Caco-2 (cell line): ENCODE results near the gene TMEM129. TPM values are rescaled to one million over a fixed set of nuclear protein-coding genes. Genes with fewer than 3 reads are reported as not detected.
A peak's percentile ranks its signal among the peaks of the same experiment; 100 is the strongest.

ENCODE experiments used
- BruUV-seq: library from RNA; stranded (reverse); fragments of 400-500 nt; replicated peaks from 2 replicates; lab custom pipeline; 2021; lab: Mats Ljungman, UMichigan
- CTCF ChIA-PET: fragments of 300-600 bp; sonication (Branson Sonifier 250); formaldehyde crosslinking; loops from one replicate; lab custom pipeline; 2022; ENCODE audit warnings: antibody characterized with exemption; lab: Charles Lee
- POLR2A ChIA-PET: fragments of 300-600 bp; sonication (Branson Sonifier 250); formaldehyde crosslinking; loops from one replicate; lab custom pipeline; 2022; ENCODE audit warnings: antibody characterized with exemption; lab: Charles Lee
- DNase-seq, 2 experiments: peaks; one replicate each; pipeline versions ENCODE4 v3.0.0 to v3.0.0-alpha.2; 2020 to 2022
- H3K27me3 ChIP-seq: replicated peaks from 2 replicates; pipeline ENCODE4 v1.6.0; 2011; ENCODE audit warnings: low read length; ENCODE audit not compliant: control insufficient read depth, insufficient read depth
- H3K36me3 ChIP-seq: 2 replicates; pipeline ENCODE4 v1.5.1; 2011; ENCODE audit warnings: low read length; ENCODE audit not compliant: control insufficient read depth, insufficient read depth
- H3K4me1 ChIP-seq: fragments of 250-450 bp; sonication (Bioruptor Pico); 2 replicates; pipeline ENCODE4 v1.5.1; 2020; ENCODE audit warnings: mild to moderate bottlenecking
- H3K4me3 ChIP-seq: 2 replicates; pipeline ENCODE4 v1.5.1; 2011; ENCODE audit warnings: low read depth, mild to moderate bottlenecking, control low read depth, low read length
- H3K9me3 ChIP-seq: fragments of 250-450 bp; sonication (Bioruptor Pico); 2 replicates; pipeline ENCODE4 v1.5.1; 2020; ENCODE audit warnings: mild to moderate bottlenecking, moderate library complexity
- H3K27ac Mint-ChIP-seq: one replicate; pipeline ENCODE4 v1.8.0; 2022; ENCODE audit warnings: mixed read lengths; ENCODE audit not compliant: unreplicated experiment
- H3K27me3 Mint-ChIP-seq: one replicate; pipeline ENCODE4 v1.8.0; 2022; ENCODE audit warnings: mixed read lengths; ENCODE audit not compliant: insufficient read depth, unreplicated experiment
- H3K36me3 Mint-ChIP-seq: one replicate; pipeline ENCODE4 v1.8.0; 2022; ENCODE audit warnings: mild to moderate bottlenecking, mixed read lengths; ENCODE audit not compliant: insufficient read depth, unreplicated experiment
- H3K4me1 Mint-ChIP-seq: one replicate; pipeline ENCODE4 v1.8.0; 2022; ENCODE audit warnings: low read depth, mixed read lengths; ENCODE audit not compliant: unreplicated experiment
- H3K4me3 Mint-ChIP-seq: one replicate; pipeline ENCODE4 v1.8.0; 2022; ENCODE audit warnings: mild to moderate bottlenecking, moderate library complexity, mixed read lengths; ENCODE audit not compliant: unreplicated experiment
- H3K9me3 Mint-ChIP-seq: one replicate; pipeline ENCODE4 v1.8.0; 2022; ENCODE audit warnings: mixed read lengths; ENCODE audit not compliant: unreplicated experiment
- intact Hi-C: fragments of 100-400 bp; cut with micrococcal nuclease; formaldehyde crosslinking; loops from one replicate; pipeline ENCODE4 v1.10.0; 2022; ENCODE audit not compliant: unreplicated experiment
- total RNA-seq: library from RNA; stranded (reverse); gene quantifications from 2 replicates; pipeline ENCODE4 v1.2.3, GENCODE V29; 2022
- TF ChIP-seq, protein P1 (sequence below), 2 experiments: fragments of 200-600 bp in 1 of 2; IDR thresholded peaks; 1 replicate in 1 of 2; 2 replicates in 1 of 2; pipeline versions ENCODE4 v1.5.1 to v1.8.0; 2011 to 2022; ENCODE audit warnings: antibody characterized with exemption in 1 of 2, control low read depth in 1 of 2, inconsistent platforms in 1 of 2, low read depth in 1 of 2, low read length in 1 of 2, mild to moderate bottlenecking in 1 of 2, moderate library complexity in 1 of 2; ENCODE audit not compliant: insufficient read depth in 1 of 2, severe bottlenecking in 1 of 2, unreplicated experiment in 1 of 2

Gene TMEM129
- total RNA-seq, 1 experiment from 2014 or later, result 39.0 TPM

DNA sequence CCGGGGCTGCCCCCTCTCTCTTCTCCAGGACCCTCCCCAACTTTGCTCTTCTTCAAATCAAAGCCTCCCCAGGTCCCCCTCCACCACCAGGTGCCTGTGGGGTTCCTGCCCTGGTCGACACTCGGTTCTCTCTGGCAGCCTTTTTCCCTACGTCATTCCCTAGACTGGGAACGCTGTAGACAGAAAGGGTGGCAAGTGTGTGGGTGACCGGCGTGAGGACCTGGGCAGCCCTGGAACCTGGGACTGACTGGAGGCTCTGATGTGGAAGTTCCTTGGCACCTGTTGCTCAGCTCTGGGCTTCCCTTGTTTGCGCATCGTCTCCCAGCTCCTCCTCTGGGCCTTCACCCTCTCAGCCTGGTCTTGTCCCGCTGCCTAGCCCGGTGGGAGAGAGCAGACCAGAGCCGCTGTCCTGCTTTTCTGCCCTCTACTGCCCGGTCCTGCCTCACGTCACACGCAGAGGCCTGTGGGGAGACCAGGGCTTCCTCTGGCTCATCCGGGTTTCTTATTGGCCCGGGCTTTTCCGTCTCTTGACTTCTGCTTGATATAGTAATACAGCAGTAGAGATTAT lies 1.5 kb upstream of the TMEM129 start:
- Histone ChIP-seq H3K9me3 (no peaks in the 10 kb centered on the region), H3K4me3 (peak overlapping the region; percentile 85), H3K36me3 (peaks cover 5% of the 10 kb centered on the region), H3K4me1 (peaks cover 6% of the 10 kb centered on the region; the same call in 1 of the 2 replicates), H3K27me3 (no peaks in the 10 kb centered on the region)
- peaks cover 84% of the 10 kb centered on the region for H3K36me3 Mint-ChIP-seq
- H3K27ac Mint-ChIP-seq, result peak overlapping the region; percentile 94
- ChIA-PET POLR2A (interaction anchor here (0.9 kb wide), 1 partner anchor 29 kb away, joined by 3 read pairs; no protein-coding TSS in a partner anchor), CTCF (interaction anchor here (0.9 kb wide), 1 partner anchor 26 kb away, joined by 3 read pairs; no protein-coding TSS in a partner anchor)
- BruUV-seq, result no TSS peak
- intact Hi-C loops, result no loop called here
- TF ChIP-seq, protein P1, sequence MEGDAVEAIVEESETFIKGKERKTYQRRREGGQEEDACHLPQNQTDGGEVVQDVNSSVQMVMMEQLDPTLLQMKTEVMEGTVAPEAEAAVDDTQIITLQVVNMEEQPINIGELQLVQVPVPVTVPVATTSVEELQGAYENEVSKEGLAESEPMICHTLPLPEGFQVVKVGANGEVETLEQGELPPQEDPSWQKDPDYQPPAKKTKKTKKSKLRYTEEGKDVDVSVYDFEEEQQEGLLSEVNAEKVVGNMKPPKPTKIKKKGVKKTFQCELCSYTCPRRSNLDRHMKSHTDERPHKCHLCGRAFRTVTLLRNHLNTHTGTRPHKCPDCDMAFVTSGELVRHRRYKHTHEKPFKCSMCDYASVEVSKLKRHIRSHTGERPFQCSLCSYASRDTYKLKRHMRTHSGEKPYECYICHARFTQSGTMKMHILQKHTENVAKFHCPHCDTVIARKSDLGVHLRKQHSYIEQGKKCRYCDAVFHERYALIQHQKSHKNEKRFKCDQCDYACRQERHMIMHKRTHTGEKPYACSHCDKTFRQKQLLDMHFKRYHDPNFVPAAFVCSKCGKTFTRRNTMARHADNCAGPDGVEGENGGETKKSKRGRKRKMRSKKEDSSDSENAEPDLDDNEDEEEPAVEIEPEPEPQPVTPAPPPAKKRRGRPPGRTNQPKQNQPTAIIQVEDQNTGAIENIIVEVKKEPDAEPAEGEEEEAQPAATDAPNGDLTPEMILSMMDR (IDR thresholded peaks at IDR 0.05; ENCODE audit: insufficient read depth in 1 of 2, low read depth in 1 of 2, low read length in 1 of 2, severe bottlenecking in 1 of 2, unreplicated experiment in 1 of 2), result no peak
- DNase-seq, result no peak
- H3K4me1 Mint-ChIP-seq, result peaks cover 11% of the 10 kb centered on the region
- H3K4me3 Mint-ChIP-seq, result peak overlapping the region; percentile 99
- no peaks in the 10 kb centered on the region for H3K9me3 Mint-ChIP-seq
- no peaks in the 10 kb centered on the region for H3K27me3 Mint-ChIP-seq

DNA sequence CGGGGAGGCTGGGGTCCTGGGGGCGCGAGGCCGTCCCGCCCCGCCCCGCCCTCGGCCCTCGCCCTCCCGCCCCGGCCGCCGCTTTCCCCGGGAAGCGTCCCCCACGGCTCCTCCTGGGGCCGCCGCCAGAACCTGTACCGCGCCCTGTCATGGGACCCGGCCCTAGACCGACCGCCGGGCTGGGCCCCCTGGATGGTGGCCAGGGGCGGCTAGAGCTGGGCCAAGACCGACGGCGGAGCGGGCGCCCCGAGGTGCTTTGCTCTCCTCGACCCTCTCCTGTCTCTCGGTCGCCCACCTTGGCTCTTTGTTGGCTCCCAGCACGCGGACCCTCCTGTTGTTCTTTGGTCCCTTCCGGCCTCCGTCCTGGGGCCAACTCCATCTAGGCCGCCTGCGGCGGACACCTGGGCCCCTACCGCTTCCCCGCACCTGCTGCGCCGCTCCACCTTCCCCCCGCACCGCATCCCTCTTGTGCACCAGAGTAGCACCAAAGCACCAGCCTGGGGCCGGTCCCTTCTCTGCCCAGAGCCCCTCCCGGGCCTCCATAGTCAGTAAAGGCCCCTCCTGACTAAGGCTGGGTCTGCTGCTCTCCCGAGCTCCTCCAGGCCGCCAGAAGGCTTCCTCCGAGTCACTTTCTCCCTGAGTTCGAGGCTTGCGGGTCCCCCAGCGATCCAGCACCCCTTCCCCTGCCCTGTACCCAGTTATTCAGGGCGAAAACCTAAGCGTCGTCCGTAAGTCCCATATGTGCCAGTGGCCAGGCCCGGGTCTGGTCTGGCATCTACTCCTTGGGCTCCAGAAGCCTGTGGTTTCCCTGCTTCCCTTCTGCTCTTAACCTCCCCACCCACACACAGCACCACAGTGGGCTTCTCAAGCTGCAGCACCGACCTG lies 785 bp upstream of the TMEM129 start:
- no peak for DNase-seq
- Mint-ChIP-seq H3K4me3 (peak overlapping the region; percentile 99), H3K27ac (peak overlapping the region; percentile 94), H3K27me3 (no peaks in the 10 kb centered on the region), H3K4me1 (peaks cover 11% of the 10 kb centered on the region), H3K9me3 (no peaks in the 10 kb centered on the region), H3K36me3 (peaks cover 79% of the 10 kb centered on the region)
- Histone ChIP-seq H3K4me3 (peak overlapping the region; percentile 85), H3K4me1 (peaks cover 6% of the 10 kb centered on the region; the same call in 1 of the 2 replicates), H3K27me3 (no peaks in the 10 kb centered on the region), H3K36me3 (peaks cover 6% of the 10 kb centered on the region), H3K9me3 (no peaks in the 10 kb centered on the region)
- BruUV-seq, result no TSS peak
- intact Hi-C loops, result loop anchor here (1.0 kb wide), 3 partner anchors 9 to 134 kb away; partner anchors contain the start of gene LETM1
- TF ChIP-seq, protein P1 (IDR thresholded peaks at IDR 0.05; ENCODE audit: insufficient read depth in 1 of 2, low read depth in 1 of 2, low read length in 1 of 2, severe bottlenecking in 1 of 2, unreplicated experiment in 1 of 2), result no peak
- CTCF ChIA-PET, result interaction anchor here (0.6 to 1.6 kb wide), 6 partner anchors 10 to 74 kb away, joined by 3 to 16 read pairs (median 4); partner anchors contain the start of gene SLBP
- POLR2A ChIA-PET, result interaction anchor here (0.5 to 2.0 kb wide), 8 partner anchors 10 to 540 kb away, joined by 3 to 42 read pairs (median 3); partner anchors contain the start of gene SLBP
